Measurements from ENCODE around the gene TBK1.

The TBK1 gene

GRCh38 chr12:64457923-64458322 is 6.0 kb downstream of the TBK1 start:
- DNase-seq (ENCODE audit: low read depth): no peak
- H3K4me3 ChIP-seq (ENCODE audit: low read length): no peak overlapping the region
- no peak for TF ChIP-seq CTCF (IDR thresholded peaks at IDR 0.05; ENCODE audit: insufficient read depth, low read depth, low read length, missing control alignments)

GRCh38 chr12:64459394-64459891 is 7.5 kb downstream of the TBK1 start:
- H3K4me3 ChIP-seq (ENCODE audit: low read length): no peak overlapping the region
- no peak for DNase-seq (ENCODE audit: low read depth)
- TF ChIP-seq CTCF (IDR thresholded peaks at IDR 0.05; ENCODE audit: insufficient read depth, low read depth, low read length, missing control alignments): no peak

GRCh38 chr12:64461634-64462414 is 9.9 kb downstream of the TBK1 start:
- TF ChIP-seq CTCF (IDR thresholded peaks at IDR 0.05; ENCODE audit: insufficient read depth, low read depth, low read length, missing control alignments): no peak
- peak; percentile 78 for DNase-seq (ENCODE audit: low read depth)
- no peak overlapping the region for H3K4me3 ChIP-seq (ENCODE audit: low read length)

GRCh38 chr12:64466178-64466577 is 14.3 kb downstream of the TBK1 start:
- no peak for TF ChIP-seq CTCF (IDR thresholded peaks at IDR 0.05; ENCODE audit: insufficient read depth, low read depth, low read length, missing control alignments)
- no peak overlapping the region for H3K4me3 ChIP-seq (ENCODE audit: low read length)
- DNase-seq (ENCODE audit: low read depth): no peak

GRCh38 chr12:64468966-64469365 is 17.0 kb downstream of the TBK1 start:
- no peak for TF ChIP-seq CTCF (IDR thresholded peaks at IDR 0.05; ENCODE audit: insufficient read depth, low read depth, low read length, missing control alignments)
- no peak for DNase-seq (ENCODE audit: low read depth)
- H3K4me3 ChIP-seq (ENCODE audit: low read length): no peak overlapping the region

GRCh38 chr12:64469455-64470142 is 17.7 kb downstream of the TBK1 start:
- no peak for TF ChIP-seq CTCF (IDR thresholded peaks at IDR 0.05; ENCODE audit: insufficient read depth, low read depth, low read length, missing control alignments)
- DNase-seq (ENCODE audit: low read depth): no peak
- H3K4me3 ChIP-seq (ENCODE audit: low read length): no peak overlapping the region

Measured in epithelial cell of esophagus (primary cell).